Neural progenitor cell (in vitro differentiated cells): Measurements from ENCODE around the gene MAPRE2. TPM values are rescaled to one million over a fixed set of nuclear protein-coding genes. Genes with fewer than 3 reads are reported as not detected.

Experiments
- DNase-seq: peaks from one replicate; pipeline ENCODE4 v3.0.0-alpha.2; 2016; ENCODE audit warnings: low spot score
- H2AFZ ChIP-seq: fragments of 200-600 bp; sonication (generic); replicated peaks from 2 replicates; pipeline ENCODE4 v1.6.1; 2016; ENCODE audit warnings: antibody characterized with exemption
- H3F3A ChIP-seq: fragments of 200-600 bp; sonication (generic); 2 replicates; pipeline ENCODE4 v1.6.1; 2016; ENCODE audit warnings: antibody characterized with exemption, low read depth
- H3K27ac ChIP-seq: fragments of 200-600 bp; sonication (generic); 2 replicates; pipeline ENCODE4 v1.5.1; 2016; ENCODE audit warnings: mild to moderate bottlenecking
- H3K27me3 ChIP-seq: fragments of 200-600 bp; sonication (generic); 2 replicates; pipeline ENCODE4 v1.6.1; 2016; ENCODE audit warnings: mild to moderate bottlenecking, moderate library complexity
- H3K36me3 ChIP-seq: fragments of 200-600 bp; sonication (generic); 2 replicates; pipeline ENCODE4 v1.5.1; 2016
- H3K4me1 ChIP-seq: fragments of 200-600 bp; sonication (generic); 2 replicates; pipeline ENCODE4 v1.6.1; 2016; ENCODE audit warnings: mixed run types
- H3K4me2 ChIP-seq: fragments of 200-600 bp; sonication (generic); 2 replicates; pipeline ENCODE4 v1.6.1; 2016
- H3K4me3 ChIP-seq: fragments of 200-600 bp; sonication (generic); 2 replicates; pipeline ENCODE4 v1.5.1; 2016
- H3K79me2 ChIP-seq: fragments of 200-600 bp; sonication (generic); 2 replicates; pipeline ENCODE4 v1.6.1; 2016; ENCODE audit warnings: low read depth
- H3K9ac ChIP-seq: fragments of 200-600 bp; sonication (generic); 2 replicates; pipeline ENCODE4 v1.6.1; 2016
- H3K9me3 ChIP-seq: fragments of 200-600 bp; sonication (generic); 2 replicates; pipeline ENCODE4 v1.5.1; 2016; ENCODE audit warnings: low read depth
- H4K20me1 ChIP-seq: fragments of 200-600 bp; sonication (generic); 2 replicates; pipeline ENCODE4 v1.6.1; 2016; ENCODE audit warnings: low read depth
- H3K27ac Mint-ChIP-seq: 3 replicates; pipeline ENCODE4 v1.8.0; 2021; ENCODE audit warnings: mixed read lengths
- H3K27me3 Mint-ChIP-seq: 2 replicates; pipeline ENCODE4 v1.8.0; 2022; ENCODE audit warnings: low read depth, mild to moderate bottlenecking, inconsistent platforms, moderate library complexity, mixed read lengths; ENCODE audit not compliant: insufficient read depth
- H3K36me3 Mint-ChIP-seq: 3 replicates; pipeline ENCODE4 v1.8.0; 2021; ENCODE audit warnings: mixed read lengths
- H3K4me1 Mint-ChIP-seq: 3 replicates; pipeline ENCODE4 v1.8.0; 2021; ENCODE audit warnings: mixed read lengths
- H3K4me3 Mint-ChIP-seq: 3 replicates; pipeline ENCODE4 v1.8.0; 2021; ENCODE audit warnings: mild to moderate bottlenecking, moderate library complexity, mixed read lengths
- H3K9me3 Mint-ChIP-seq: 3 replicates; pipeline ENCODE4 v1.8.0; 2020; ENCODE audit warnings: mixed read lengths
- EZH2 ChIP-seq: fragments of 200-600 bp; sonication (generic); IDR thresholded peaks from 2 replicates; pipeline ENCODE4 v1.6.1; 2017; ENCODE audit warnings: antibody characterized with exemption, mild to moderate bottlenecking, moderate library complexity
- EZH2phosphoT487 ChIP-seq: fragments of 200-600 bp; sonication (generic); IDR thresholded peaks from 2 replicates; pipeline ENCODE4 v1.6.1; 2017; ENCODE audit warnings: antibody characterized with exemption
- total RNA-seq: library from RNA; depleted of rRNA; stranded (reverse); fragments of >200 nt; gene quantifications from 2 replicates; pipeline ENCODE4 v1.2.3, GENCODE V29; 2015; ENCODE audit warnings: low replicate concordance
- TF ChIP-seq, protein P1 (sequence below): fragments of 200-600 bp; sonication (generic); IDR thresholded peaks from 2 replicates; pipeline ENCODE4 v1.5.1; 2017; ENCODE audit warnings: antibody characterized with exemption, mild to moderate bottlenecking

The MAPRE2 gene
- total RNA-seq, 1 donor from 2014 or later: 34.6 TPM

DNA sequence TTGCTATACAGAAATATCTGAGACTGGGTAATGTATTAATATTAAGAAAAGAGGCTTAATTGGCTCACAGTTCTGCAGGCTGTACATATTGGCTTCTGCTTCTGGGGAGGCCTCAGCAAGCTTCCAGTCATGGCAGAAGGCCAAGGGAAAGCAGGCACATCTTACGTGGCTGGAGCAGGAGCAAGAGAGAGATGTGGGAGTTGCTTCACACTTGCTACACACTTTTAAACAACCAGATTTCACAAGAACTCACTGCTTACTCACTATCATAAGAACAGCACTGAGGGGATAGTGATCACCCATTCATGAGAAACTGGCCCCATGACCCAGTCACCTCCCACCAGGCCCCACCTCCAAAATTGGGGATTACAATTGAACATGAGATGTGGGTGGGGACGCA lies 50.6 kb downstream of the MAPRE2 start:
- Mint-ChIP-seq H3K36me3 (peaks cover 5% of the 10 kb centered on the region), H3K27me3 (no peaks in the 10 kb centered on the region), H3K27ac (no peak overlapping the region), H3K4me1 (no peaks in the 10 kb centered on the region), H3K4me3 (no peak overlapping the region), H3K9me3 (no peaks in the 10 kb centered on the region)
- Histone ChIP-seq H3F3A (no peaks in the 10 kb centered on the region), H3K27ac (no peak overlapping the region), H3K79me2 (no peaks in the 10 kb centered on the region), H3K9me3 (no peaks in the 10 kb centered on the region), H3K4me2 (no peak overlapping the region), H2AFZ (no peak overlapping the region), H3K27me3 (no peaks in the 10 kb centered on the region), H3K9ac (no peak overlapping the region), H3K4me3 (no peak overlapping the region), H4K20me1 (no peaks in the 10 kb centered on the region), H3K36me3 (no peaks in the 10 kb centered on the region), H3K4me1 (no peaks in the 10 kb centered on the region)
- no peak for DNase-seq
- no peak for TF ChIP-seq EZH2
- TF ChIP-seq EZH2phosphoT487: no peak
- TF ChIP-seq, protein P1, sequence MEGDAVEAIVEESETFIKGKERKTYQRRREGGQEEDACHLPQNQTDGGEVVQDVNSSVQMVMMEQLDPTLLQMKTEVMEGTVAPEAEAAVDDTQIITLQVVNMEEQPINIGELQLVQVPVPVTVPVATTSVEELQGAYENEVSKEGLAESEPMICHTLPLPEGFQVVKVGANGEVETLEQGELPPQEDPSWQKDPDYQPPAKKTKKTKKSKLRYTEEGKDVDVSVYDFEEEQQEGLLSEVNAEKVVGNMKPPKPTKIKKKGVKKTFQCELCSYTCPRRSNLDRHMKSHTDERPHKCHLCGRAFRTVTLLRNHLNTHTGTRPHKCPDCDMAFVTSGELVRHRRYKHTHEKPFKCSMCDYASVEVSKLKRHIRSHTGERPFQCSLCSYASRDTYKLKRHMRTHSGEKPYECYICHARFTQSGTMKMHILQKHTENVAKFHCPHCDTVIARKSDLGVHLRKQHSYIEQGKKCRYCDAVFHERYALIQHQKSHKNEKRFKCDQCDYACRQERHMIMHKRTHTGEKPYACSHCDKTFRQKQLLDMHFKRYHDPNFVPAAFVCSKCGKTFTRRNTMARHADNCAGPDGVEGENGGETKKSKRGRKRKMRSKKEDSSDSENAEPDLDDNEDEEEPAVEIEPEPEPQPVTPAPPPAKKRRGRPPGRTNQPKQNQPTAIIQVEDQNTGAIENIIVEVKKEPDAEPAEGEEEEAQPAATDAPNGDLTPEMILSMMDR: no peak

DNA sequence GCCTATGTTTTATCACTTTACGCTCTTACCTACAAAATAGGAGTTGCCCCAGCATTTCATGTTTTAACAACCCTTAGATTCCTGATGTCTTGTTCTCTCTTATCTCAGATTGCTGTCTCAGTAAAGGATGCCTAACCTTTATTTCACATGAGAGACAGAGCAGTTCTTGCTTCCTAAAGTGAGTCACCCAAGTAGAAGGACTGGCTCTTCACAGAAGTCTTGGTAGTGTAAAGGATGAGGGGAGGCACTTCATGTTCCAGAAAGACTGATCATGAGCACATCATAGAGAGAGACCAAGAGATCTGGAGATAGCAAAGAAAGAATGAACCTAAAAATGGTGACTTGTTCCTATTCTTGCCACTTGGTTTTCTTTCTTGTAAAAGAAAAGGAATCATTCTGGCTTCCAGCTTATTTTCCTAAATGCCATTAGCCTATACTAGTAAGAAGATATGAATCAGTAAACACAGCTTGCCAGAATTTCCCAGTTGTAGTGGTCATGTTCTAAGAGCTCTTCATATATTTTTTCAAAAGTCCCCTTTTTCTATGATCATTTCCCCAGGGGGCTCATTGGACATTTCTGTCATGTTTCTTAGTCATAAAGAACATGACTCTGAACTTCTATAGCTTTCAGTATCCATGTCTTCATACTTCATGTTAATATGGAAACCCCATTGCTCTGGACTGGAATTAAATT lies 54.9 kb downstream of the MAPRE2 start:
- Histone ChIP-seq H3K27ac (no peak overlapping the region), H3K9me3 (no peaks in the 10 kb centered on the region), H3K4me2 (no peak overlapping the region), H3K9ac (no peak overlapping the region), H4K20me1 (no peaks in the 10 kb centered on the region), H2AFZ (no peak overlapping the region), H3K4me1 (no peaks in the 10 kb centered on the region), H3K36me3 (no peaks in the 10 kb centered on the region), H3K27me3 (no peaks in the 10 kb centered on the region), H3K79me2 (no peaks in the 10 kb centered on the region), H3F3A (no peaks in the 10 kb centered on the region), H3K4me3 (no peak overlapping the region)
- DNase-seq: no peak
- H3K4me3 Mint-ChIP-seq: no peak overlapping the region
- no peaks in the 10 kb centered on the region for H3K4me1 Mint-ChIP-seq
- TF ChIP-seq EZH2: no peak
- TF ChIP-seq, protein P1: no peak
- TF ChIP-seq EZH2phosphoT487: no peak
- H3K27me3 Mint-ChIP-seq: no peaks in the 10 kb centered on the region
- H3K9me3 Mint-ChIP-seq: no peaks in the 10 kb centered on the region
- no peak overlapping the region for H3K27ac Mint-ChIP-seq
- no peaks in the 10 kb centered on the region for H3K36me3 Mint-ChIP-seq

DNA sequence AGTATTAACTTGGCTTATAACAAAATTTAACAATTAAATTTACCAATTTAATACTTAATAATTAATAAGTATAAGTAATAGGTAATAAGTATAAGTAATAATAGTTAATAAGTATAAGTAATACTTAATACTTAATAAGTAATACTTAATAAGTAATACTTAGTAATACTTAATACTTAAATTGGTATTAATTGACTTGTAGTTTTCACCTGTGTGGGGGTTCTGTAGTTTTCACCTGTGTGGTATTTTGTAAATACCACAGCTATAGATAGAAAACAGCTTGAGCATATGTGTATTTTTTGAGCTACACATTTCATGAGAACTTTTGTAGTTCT lies 55.4 kb downstream of the MAPRE2 start:
- DNase-seq: no peak
- H3K4me1 ChIP-seq: no peaks in the 10 kb centered on the region
- TF ChIP-seq EZH2 (no peak), EZH2phosphoT487 (no peak)
- TF ChIP-seq, protein P1: no peak
- no peaks in the 10 kb centered on the region for H3K27me3 ChIP-seq
- H3K27me3 Mint-ChIP-seq: no peaks in the 10 kb centered on the region
- no peaks in the 10 kb centered on the region for H4K20me1 ChIP-seq
- H3K9me3 ChIP-seq: no peaks in the 10 kb centered on the region
- H3K9ac ChIP-seq: no peak overlapping the region
- H3K36me3 ChIP-seq: no peaks in the 10 kb centered on the region
- H3K4me3 ChIP-seq: no peak overlapping the region
- H3K4me1 Mint-ChIP-seq: no peaks in the 10 kb centered on the region
- no peak overlapping the region for H3K4me3 Mint-ChIP-seq
- no peak overlapping the region for H3K4me2 ChIP-seq
- H3K27ac Mint-ChIP-seq: no peak overlapping the region
- peaks cover 3% of the 10 kb centered on the region for H3K36me3 Mint-ChIP-seq
- H3K79me2 ChIP-seq: no peaks in the 10 kb centered on the region
- no peaks in the 10 kb centered on the region for H3K9me3 Mint-ChIP-seq
- no peaks in the 10 kb centered on the region for H3F3A ChIP-seq
- no peak overlapping the region for H3K27ac ChIP-seq
- no peak overlapping the region for H2AFZ ChIP-seq
